Pancreas (tissue), 10 donors: Measurements from ENCODE around the gene PUS3. TPM values are rescaled to one million over a fixed set of nuclear protein-coding genes. Genes with fewer than 3 reads are reported as not detected.

ENCODE experiments used
- ATAC-seq, 4 donors: fragments of 200-7000 bp; cut with Tn5 transposase; one replicate each; pipeline versions ENCODE4 v1.8.0 to v1.9.1; 2020; ENCODE audit warnings: mild to moderate bottlenecking in 4 of 4, moderate library complexity in 4 of 4
- DNase-seq, 6 donors: peaks; one replicate each; pipeline ENCODE4 v3.0.0-alpha.2; 2020
- FAIRE-seq: peaks from 2 replicates; lab custom pipeline; 2012; peaks lifted over from hg19 to GRCh38; lab: Jason Lieb, UNC
- H3K27ac ChIP-seq, 4 donors: fragments of 200-600 bp; sonication (generic); 1 replicate in 3 of 4; 2 replicates in 1 of 4; pipeline versions ENCODE4 v1.5.0 to v1.8.0; 2020
- H3K27me3 ChIP-seq, 4 donors: fragments of 200-600 bp; one replicate each; pipeline ENCODE4 v1.8.0; 2021
- H3K36me3 ChIP-seq, 3 donors: fragments of 200-600 bp; sonication (generic) in 1 of 3; one replicate each; pipeline versions ENCODE4 v1.5.0 to v1.8.0; 2020 to 2021
- H3K4me1 ChIP-seq, 3 donors: fragments of 200-600 bp; one replicate each; pipeline ENCODE4 v1.8.0; 2021
- H3K4me3 ChIP-seq, 4 donors: fragments of 200-600 bp; sonication (generic) in 2 of 4; one replicate each; pipeline versions ENCODE4 v1.5.0 to v1.8.0; 2020 to 2021
- H3K9me3 ChIP-seq, 4 donors: fragments of 200-600 bp; one replicate each; pipeline ENCODE4 v1.8.0; 2021
- CTCF ChIP-seq, 4 donors: fragments of 200-600 bp; sonication (generic) in 3 of 4; IDR thresholded peaks; one replicate each; pipeline versions ENCODE4 v1.5.0 to v1.8.0; 2021; ENCODE audit warnings: antibody characterized with exemption in 4 of 4
- WGBS, 2 donors: extraction: QIAGEN DNeasy Blood & Tissue Kit; methylation state at CpG; one replicate each; pipeline ENCODE4 v1.1.7; 2013; 5-methylcytosine and 5-hydroxymethylcytosine counted together
- intact Hi-C, 3 donors: fragments of 100-400 bp; cut with DNase I; formaldehyde crosslinking; loops; one replicate each; pipeline versions ENCODE4 v1.11.1 to v1.14.2; 2022
- polyA plus RNA-seq, 2 donors: library from polyadenylated mRNA; stranded (reverse); fragments of 200-250 nt; gene quantifications; one replicate each; pipeline ENCODE4 v1.2.3, GENCODE V29; 2013
- total RNA-seq, 6 donors: library from RNA; stranded (reverse); fragmentation: NEBNext Ultra II Directional in 4 of 6; extraction: Animal tissue kit (Norgen Biotek cat#: 25700) in 4 of 6; gene quantifications; one replicate each; pipeline versions ENCODE4 v1.2.1 to v1.2.4, GENCODE V29; 2021 to 2023
- donor health status: healthy with polysubstance abuse.
- donor health status: DM: no; HTN: no; CAD: no; lungs with moderate emphysema.
- donor health status: DM: no; HTN: no; CAD: no.
- donor health status: control.
- donor health status: control.
- donor health status: Bipolar disorder and iron deficiency.
- donor health status: DM: yes; HTN: yes; CAD: no.
- donor health status: DM: no; HTN: no; CAD: no.
- donor health status: DM: no; HTN: no; CAD: no.
- donor health status: DM: yes; HTN: yes; CAD: no.

PUS3 gene
- total and polyA plus RNA-seq, 8 donors = 8.9 to 17.9 (median 10.5) TPM

- WGBS, 2 donors = 52 to 57% methylated on average over 11 of the region's 11 CpGs
- Histone ChIP-seq H3K27ac (no peak overlapping the region), H3K36me3 (no peaks in the 10 kb centered on the region), H3K9me3 (no peaks in the 10 kb centered on the region), H3K4me3 (peak overlapping the region in 2 of 4 donors; percentile 60 to 75), H3K4me1 (peaks cover 0 to 12% (median 6%) of the 10 kb centered on the region in 3 donors), H3K27me3 (no peaks in the 10 kb centered on the region)
- no peak for TF ChIP-seq CTCF (IDR thresholded peaks at IDR 0.05)
- no peak for DNase-seq
- FAIRE-seq = no peak
- no peak for ATAC-seq
- intact Hi-C loops = no loop called here
Measured at GRCh38 chr11:125904678-125905077, 1.7 kb upstream of the PUS3 start.

GRCh38 chr11:125903711-125904659 lies 979 bp upstream of the PUS3 start, which contains the start of gene DDX25:
TSS of gene DDX25 (plus strand) at chr11:125904508. CDS start at chr11:125904518, 10 bp downstream.
- H3K4me1 ChIP-seq = peaks cover 0 to 12% (median 6%) of the 10 kb centered on the region in 3 donors
- ATAC-seq (peak; percentile 22 to 46 (median 28)), DNase-seq (peak in 1 of 6 donors; percentile 49), FAIRE-seq (no peak)
- peak within 1 kb of the TSS in 3 of 4 donors; percentile 44 to 75 (median 60) for H3K4me3 ChIP-seq
- peak within 1 kb of the TSS in 1 of 4 donors; percentile 12 for H3K27ac ChIP-seq
- TF ChIP-seq CTCF (IDR thresholded peaks at IDR 0.05) = no peak
- no peaks in the 10 kb centered on the region for H3K27me3 ChIP-seq
- intact Hi-C loops = no loop called here
- 4% methylated on average over 70 to 81 of the region's 81 CpGs for WGBS, 2 donors
- no peaks in the 10 kb centered on the region for H3K9me3 ChIP-seq
- no peaks in the 10 kb centered on the region for H3K36me3 ChIP-seq

GRCh38 chr11:125902277-125902926 lies 604 bp downstream of the PUS3 start:
- Histone ChIP-seq H3K27ac (peak overlapping the region; percentile 36 to 83 (median 54)), H3K4me1 (peaks cover 0 to 12% (median 6%) of the 10 kb centered on the region in 3 donors), H3K9me3 (no peaks in the 10 kb centered on the region), H3K36me3 (no peaks in the 10 kb centered on the region), H3K4me3 (peak overlapping the region; percentile 44 to 75 (median 52)), H3K27me3 (no peaks in the 10 kb centered on the region)
- 35 to 42% methylated on average over 20 of the region's 20 CpGs for WGBS, 2 donors
- no peak for DNase-seq
- ATAC-seq = peak in 1 of 4 donors; percentile 20
- no peak for TF ChIP-seq CTCF (IDR thresholded peaks at IDR 0.05)
- no peak for FAIRE-seq
- intact Hi-C loops = no loop called here

- no peak for FAIRE-seq
- 73 to 75% methylated on average over 6 of the region's 6 CpGs for WGBS, 2 donors
Measured at GRCh38 chr11:125901872-125902271, 1.1 kb downstream of the PUS3 start.

More at GRCh38 chr11:125901872-125902271, 1.1 kb downstream of the PUS3 start:
- intact Hi-C loops = no loop called here
- Histone ChIP-seq H3K36me3 (no peaks in the 10 kb centered on the region), H3K4me3 (peak overlapping the region in 1 of 4 donors; percentile 75), H3K27me3 (no peaks in the 10 kb centered on the region), H3K27ac (no peak overlapping the region), H3K4me1 (peaks cover 0 to 12% (median 6%) of the 10 kb centered on the region in 3 donors), H3K9me3 (no peaks in the 10 kb centered on the region)
- DNase-seq = no peak
- no peak for ATAC-seq
- TF ChIP-seq CTCF (IDR thresholded peaks at IDR 0.05) = no peak
